Stimulated activated CD8-positive, alpha-beta memory T cell treated with anti-CD3 and anti-CD28 coated beads, Interleukin-4, amount 100 ng/mL, for 1 hour (primary cell): ENCODE data around the gene CD164.

Experiments used
- DNase-seq, 2 donors: peaks; one replicate each; pipeline ENCODE4 v3.0.0-alpha.2; 2020; ENCODE audit warnings: low read depth in 2 of 2, low spot score in 1 of 2

CD164 gene

GRCh38 chr6:109381747-109382575 is at the start of gene CD164:
Gene CD164, minus strand, starts transcription at chr6:109382467. Its CDS starts 89 bp downstream, at chr6:109382378.
- peak; percentile 42 to 88 for DNase-seq

GRCh38 chr6:109429496-109429895 is 47.2 kb upstream of the CD164 start:
- no peak for DNase-seq

GRCh38 chr6:109428889-109429477 is 46.7 kb upstream of the CD164 start:
- DNase-seq, result no peak

- DNase-seq, result no peak
Observed at GRCh38 chr6:109424946-109425345, 42.7 kb upstream of the CD164 start.

GRCh38 chr6:109421184-109421583 is 38.9 kb upstream of the CD164 start:
- no peak for DNase-seq

- DNase-seq, result no peak
Observed at GRCh38 chr6:109420751-109421150, 38.5 kb upstream of the CD164 start.

GRCh38 chr6:109417646-109418045 is 35.4 kb upstream of the CD164 start:
- no peak for DNase-seq

GRCh38 chr6:109411034-109411433 is 28.8 kb upstream of the CD164 start:
- DNase-seq, result no peak

- no peak for DNase-seq
Observed at GRCh38 chr6:109406196-109406595, 23.9 kb upstream of the CD164 start.

- DNase-seq, result no peak
Observed at GRCh38 chr6:109397020-109397419, 14.8 kb upstream of the CD164 start.

GRCh38 chr6:109396046-109396718 is 13.9 kb upstream of the CD164 start:
- DNase-seq, result no peak

- DNase-seq, result no peak
Observed at GRCh38 chr6:109393886-109394281, 11.6 kb upstream of the CD164 start.

GRCh38 chr6:109393157-109393885 is 11.1 kb upstream of the CD164 start:
- DNase-seq, result no peak

GRCh38 chr6:109389650-109390274 is 7.5 kb upstream of the CD164 start:
- DNase-seq, result no peak

- no peak for DNase-seq
Observed at GRCh38 chr6:109388265-109388664, 6.0 kb upstream of the CD164 start.

- DNase-seq, result no peak
Observed at GRCh38 chr6:109383438-109383940, 1.2 kb upstream of the CD164 start.

GRCh38 chr6:109382576-109383437 is 540 bp upstream of the CD164 start:
- DNase-seq, result peak; percentile 81

- DNase-seq, result no peak
Observed at GRCh38 chr6:109381061-109381746, 1.1 kb downstream of the CD164 start.

GRCh38 chr6:109379711-109380110 is 2.6 kb downstream of the CD164 start:
- DNase-seq, result no peak
